Fibroblast of lung (primary cell): ENCODE measurements around the gene ERBB4.

ENCODE experiments used
- EZH2 ChIP-seq: IDR thresholded peaks from 2 replicates; pipeline ENCODE4 v1.5.1; 2012; ENCODE audit warnings: low read length, control low read depth, mild to moderate bottlenecking; ENCODE audit errors: missing control alignments
- TF ChIP-seq, protein P1 (sequence below), 2 donors: IDR thresholded peaks in 1 of 2; conservative IDR thresholded peaks in 1 of 2; 1 replicate in 1 of 2; 2 replicates in 1 of 2; pipeline ENCODE4 v1.5.1; 2011 to 2012; ENCODE audit warnings: low read length in 2 of 2, control low read depth in 1 of 2, inconsistent platforms in 1 of 2, low read depth in 1 of 2, mild to moderate bottlenecking in 1 of 2

- TF ChIP-seq, protein P1, sequence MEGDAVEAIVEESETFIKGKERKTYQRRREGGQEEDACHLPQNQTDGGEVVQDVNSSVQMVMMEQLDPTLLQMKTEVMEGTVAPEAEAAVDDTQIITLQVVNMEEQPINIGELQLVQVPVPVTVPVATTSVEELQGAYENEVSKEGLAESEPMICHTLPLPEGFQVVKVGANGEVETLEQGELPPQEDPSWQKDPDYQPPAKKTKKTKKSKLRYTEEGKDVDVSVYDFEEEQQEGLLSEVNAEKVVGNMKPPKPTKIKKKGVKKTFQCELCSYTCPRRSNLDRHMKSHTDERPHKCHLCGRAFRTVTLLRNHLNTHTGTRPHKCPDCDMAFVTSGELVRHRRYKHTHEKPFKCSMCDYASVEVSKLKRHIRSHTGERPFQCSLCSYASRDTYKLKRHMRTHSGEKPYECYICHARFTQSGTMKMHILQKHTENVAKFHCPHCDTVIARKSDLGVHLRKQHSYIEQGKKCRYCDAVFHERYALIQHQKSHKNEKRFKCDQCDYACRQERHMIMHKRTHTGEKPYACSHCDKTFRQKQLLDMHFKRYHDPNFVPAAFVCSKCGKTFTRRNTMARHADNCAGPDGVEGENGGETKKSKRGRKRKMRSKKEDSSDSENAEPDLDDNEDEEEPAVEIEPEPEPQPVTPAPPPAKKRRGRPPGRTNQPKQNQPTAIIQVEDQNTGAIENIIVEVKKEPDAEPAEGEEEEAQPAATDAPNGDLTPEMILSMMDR (conservative IDR thresholded peaks at IDR 0.05 in 1 of 2, IDR thresholded peaks at IDR 0.05 in 1 of 2; ENCODE audit: low read depth in 1 of 2, low read length in 2 of 2) = no peak
- TF ChIP-seq EZH2 = no peak
Measured at GRCh38 chr2:212157012-212157411, 381.6 kb downstream of the ERBB4 start.
